ENCODE measurements around the gene UAP1.

The UAP1 gene

GRCh38 chr1:162616848-162617247 lies 55.3 kb downstream of the UAP1 start:
- no peak for DNase-seq (ENCODE audit: low read depth in 2 of 2)

- DNase-seq (ENCODE audit: low read depth in 2 of 2): no peak
Measured at GRCh38 chr1:162617513-162617912, 56.0 kb downstream of the UAP1 start.

GRCh38 chr1:162619076-162619475 lies 57.6 kb downstream of the UAP1 start:
- no peak for DNase-seq (ENCODE audit: low read depth in 2 of 2)

- DNase-seq (ENCODE audit: low read depth in 2 of 2): no peak
Measured at GRCh38 chr1:162621256-162621655, 59.7 kb downstream of the UAP1 start.

GRCh38 chr1:162625679-162626078 lies 64.2 kb downstream of the UAP1 start:
- no peak for DNase-seq (ENCODE audit: low read depth in 2 of 2)

GRCh38 chr1:162626094-162626493 lies 64.6 kb downstream of the UAP1 start:
- no peak for DNase-seq (ENCODE audit: low read depth in 2 of 2)

- no peak for DNase-seq (ENCODE audit: low read depth in 2 of 2)
Measured at GRCh38 chr1:162626761-162627160, 65.2 kb downstream of the UAP1 start.

GRCh38 chr1:162627662-162628296 lies 66.3 kb downstream of the UAP1 start:
- no peak for DNase-seq (ENCODE audit: low read depth in 2 of 2)

- no peak for DNase-seq (ENCODE audit: low read depth in 2 of 2)
Measured at GRCh38 chr1:162629077-162629627, 67.6 kb downstream of the UAP1 start.

GRCh38 chr1:162629651-162630050 lies 68.1 kb downstream of the UAP1 start:
- DNase-seq (ENCODE audit: low read depth in 2 of 2): no peak

- DNase-seq (ENCODE audit: low read depth in 2 of 2): no peak
Measured at GRCh38 chr1:162631546-162632191, 70.1 kb downstream of the UAP1 start.

GRCh38 chr1:162632217-162632666 lies 70.7 kb downstream of the UAP1 start, which contains the start of gene DDR2:
Gene DDR2 (plus strand): TSS chr1:162632464. CDS start chr1:162719064, 86,600 bp downstream.
- no peak for DNase-seq (ENCODE audit: low read depth in 2 of 2)

GRCh38 chr1:162632698-162633080 lies 71.2 kb downstream of the UAP1 start:
- no peak for DNase-seq (ENCODE audit: low read depth in 2 of 2)

- DNase-seq (ENCODE audit: low read depth in 2 of 2): no peak
Measured at GRCh38 chr1:162633081-162633762, 71.7 kb downstream of the UAP1 start.

- DNase-seq (ENCODE audit: low read depth in 2 of 2): no peak
Measured at GRCh38 chr1:162635418-162635817, 73.9 kb downstream of the UAP1 start.

GRCh38 chr1:162639718-162640117 lies 78.2 kb downstream of the UAP1 start:
- no peak for DNase-seq (ENCODE audit: low read depth in 2 of 2)

GRCh38 chr1:162641114-162641513 lies 79.6 kb downstream of the UAP1 start:
- no peak for DNase-seq (ENCODE audit: low read depth in 2 of 2)

- no peak for DNase-seq (ENCODE audit: low read depth in 2 of 2)
Measured at GRCh38 chr1:162644986-162645314, 83.4 kb downstream of the UAP1 start.

- DNase-seq (ENCODE audit: low read depth in 2 of 2): no peak
Measured at GRCh38 chr1:162645666-162646065, 84.1 kb downstream of the UAP1 start.

- no peak for DNase-seq (ENCODE audit: low read depth in 2 of 2)
Measured at GRCh38 chr1:162649583-162649982, 88.1 kb downstream of the UAP1 start.
